GM19372 (cell line): ENCODE measurements around the gene SLC9A1.

ENCODE experiments used
- ATAC-seq: cut with Tn5 transposase; IDR thresholded peaks from one replicate; pipeline ENCODE4 v1.9.1; 2021; ENCODE audit warnings: mild to moderate bottlenecking, low read depth, moderate library complexity; ENCODE audit not compliant: unreplicated experiment

Gene SLC9A1

DNA sequence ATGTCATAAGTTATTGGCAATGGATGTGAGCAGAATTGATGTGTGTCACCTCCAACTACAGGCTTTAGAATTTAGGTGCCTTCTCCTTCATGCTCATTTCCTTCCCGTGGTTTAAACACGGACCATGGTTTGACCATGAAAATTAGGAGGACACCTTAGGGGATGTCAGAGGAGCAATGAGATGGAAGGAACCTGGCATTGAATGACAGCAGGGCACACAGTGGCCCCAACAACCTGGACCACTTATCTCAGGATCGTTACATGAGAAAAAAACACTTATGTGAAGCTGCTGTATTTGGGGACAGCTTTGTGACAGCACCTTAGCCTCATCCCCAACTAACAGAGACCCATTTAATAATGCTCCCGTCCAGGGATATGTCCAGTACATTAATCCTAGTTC is 70.8 kb downstream of the SLC9A1 start:
- no peak for ATAC-seq

DNA sequence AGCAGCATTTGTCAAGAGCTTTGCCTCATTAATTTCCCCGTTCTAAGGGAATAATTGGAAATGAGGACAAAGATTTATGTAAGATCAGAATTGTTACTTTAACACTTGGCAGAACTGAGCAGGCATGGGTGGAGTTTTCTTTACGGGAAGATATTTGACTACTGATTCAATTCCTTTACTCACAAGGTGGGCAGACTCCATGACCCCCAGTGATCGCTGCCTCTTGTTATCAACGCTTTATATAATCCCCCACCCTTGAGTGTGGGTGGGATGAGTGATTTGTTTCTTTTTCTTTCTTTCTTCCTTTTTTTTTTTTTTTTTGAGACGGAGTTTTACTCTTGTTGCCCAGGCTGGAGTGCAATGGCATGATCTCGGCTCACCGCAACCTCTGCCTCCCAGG is 77.0 kb downstream of the SLC9A1 start:
- no peak for ATAC-seq

- ATAC-seq: no peak
These were observed 78.1 kb downstream of the SLC9A1 start for GRCh38 chr1:27076803-27077202.

- no peak for ATAC-seq
These were observed 80.6 kb downstream of the SLC9A1 start for GRCh38 chr1:27074175-27074780.

- ATAC-seq: no peak
These were observed 83.9 kb downstream of the SLC9A1 start for GRCh38 chr1:27071049-27071416.

GRCh38 chr1:27070390-27071048 is 84.4 kb downstream of the SLC9A1 start:
- ATAC-seq: no peak

DNA sequence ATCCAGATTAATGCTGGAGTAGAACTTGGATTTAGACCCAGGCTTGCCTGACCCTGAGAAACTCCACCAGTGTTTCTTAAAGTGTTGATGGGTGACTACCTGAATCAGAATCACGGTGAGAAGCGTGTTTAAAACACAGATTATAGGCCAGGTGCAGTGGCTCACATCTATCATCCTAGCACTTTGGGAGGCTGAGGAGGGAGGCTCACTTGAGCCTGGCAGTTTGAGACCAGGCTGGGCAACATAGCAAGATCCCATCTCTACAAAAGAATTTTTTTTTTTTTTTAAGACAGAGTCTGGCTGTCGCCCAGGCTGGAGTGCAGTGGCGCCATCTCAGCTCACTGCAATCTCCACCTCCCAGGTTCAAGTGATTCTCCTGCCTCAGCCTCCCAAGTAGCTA is 86.0 kb downstream of the SLC9A1 start:
- ATAC-seq: no peak

DNA sequence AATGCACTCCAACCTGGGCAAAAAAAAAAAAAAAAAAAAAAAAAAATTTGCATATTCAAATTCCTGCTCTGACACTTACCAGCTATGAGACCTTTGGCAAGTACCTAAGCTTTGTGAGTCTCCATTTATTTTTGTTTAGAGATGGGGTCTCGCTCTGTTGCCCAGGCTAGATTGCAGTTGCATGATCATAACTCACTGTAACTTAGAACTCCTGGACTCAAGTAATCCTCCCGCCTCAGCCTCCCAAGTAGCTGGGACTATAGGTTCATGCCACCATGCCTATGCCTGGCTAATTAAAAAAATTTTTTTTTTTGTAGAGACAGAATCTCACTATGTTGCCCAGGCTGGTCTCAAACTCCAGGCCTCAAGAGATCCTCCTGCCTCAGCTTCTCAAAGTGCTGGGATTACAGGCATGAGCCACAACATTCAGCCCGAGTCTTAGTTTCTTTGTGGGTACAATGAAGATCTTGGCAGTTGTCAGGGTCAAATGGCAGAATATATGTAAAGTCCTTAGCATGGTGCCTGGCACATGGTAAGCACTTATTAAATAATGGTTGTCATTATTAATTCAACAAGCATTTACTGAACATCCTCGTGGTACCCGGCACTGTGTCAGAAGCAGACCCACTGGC is 88.8 kb downstream of the SLC9A1 start:
- ATAC-seq: no peak

GRCh38 chr1:27060891-27061290 is 94.0 kb downstream of the SLC9A1 start:
- no peak for ATAC-seq

DNA sequence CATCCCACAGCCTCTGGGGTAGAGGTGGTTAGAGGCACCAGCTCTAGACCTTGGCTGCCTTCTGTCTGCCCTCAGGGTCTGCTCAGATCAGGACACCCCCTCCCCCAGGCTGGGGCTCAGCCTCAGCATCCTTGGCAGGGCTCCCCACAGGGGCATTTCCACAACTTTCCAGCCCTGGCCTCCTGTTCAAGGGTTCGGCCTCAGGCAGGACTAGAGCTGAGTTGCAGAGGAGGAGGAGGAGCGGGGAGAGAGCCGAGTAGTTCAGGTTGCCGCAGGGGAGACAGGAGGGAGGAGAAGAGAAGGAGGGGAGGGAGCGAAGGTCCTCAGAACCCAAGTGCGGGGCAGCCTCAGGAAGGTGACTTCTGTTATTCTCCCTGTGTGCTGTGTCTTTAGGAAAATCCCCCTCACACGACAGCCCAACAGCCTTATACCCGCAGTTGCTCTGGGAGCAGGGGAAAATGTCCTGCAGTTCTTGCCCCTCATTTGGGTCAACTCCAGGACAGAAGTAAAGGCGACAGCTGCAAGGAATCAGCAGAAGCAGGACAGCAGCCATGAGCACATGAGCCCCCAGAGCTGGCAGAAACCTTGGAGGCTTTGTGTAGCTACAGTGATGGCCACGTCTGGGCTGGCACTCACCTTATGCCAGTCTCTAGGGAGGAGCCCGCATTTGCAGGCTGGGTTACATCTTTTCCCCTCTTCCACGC is 95.8 kb downstream of the SLC9A1 start:
- no peak for ATAC-seq

DNA sequence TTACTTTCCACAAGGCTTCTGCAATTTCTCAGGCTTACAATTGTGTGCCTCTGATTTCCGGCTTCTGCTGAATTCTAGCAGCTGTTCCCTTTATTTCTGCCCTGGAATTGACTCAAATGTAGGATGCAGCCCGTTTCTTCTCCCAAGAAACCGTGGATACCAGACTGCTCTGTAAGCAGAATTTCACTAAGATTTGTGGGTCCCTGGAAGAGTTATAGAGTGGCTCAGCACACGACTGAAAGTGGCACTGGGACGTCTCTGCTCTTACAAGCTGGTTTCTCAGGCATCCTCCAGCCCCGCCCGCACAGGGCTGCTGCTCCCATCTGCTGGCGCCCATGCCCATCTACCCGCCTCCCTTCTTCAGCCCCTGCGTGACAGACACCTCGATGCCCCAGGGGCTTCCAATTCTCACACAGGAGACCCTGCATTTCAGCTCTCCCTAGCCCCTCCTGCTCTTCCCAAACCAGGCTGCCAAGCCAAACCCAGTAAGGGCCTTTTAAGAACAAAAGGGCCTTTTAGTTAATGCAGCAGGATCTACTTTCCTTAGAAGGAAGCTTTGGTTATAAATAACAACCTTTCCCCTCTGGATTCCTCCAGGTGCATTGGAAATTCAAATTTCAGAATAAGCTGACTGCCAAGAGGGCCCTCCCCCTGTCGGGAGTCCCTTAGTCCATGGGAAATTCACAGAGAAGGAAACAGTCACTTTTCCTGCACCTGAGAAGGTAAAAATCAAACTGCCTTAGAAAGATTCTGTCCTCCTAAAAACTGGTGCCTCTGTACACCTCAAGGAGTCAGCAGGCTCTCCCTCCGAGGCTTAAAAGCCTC is 96.9 kb downstream of the SLC9A1 start:
- no peak for ATAC-seq

DNA sequence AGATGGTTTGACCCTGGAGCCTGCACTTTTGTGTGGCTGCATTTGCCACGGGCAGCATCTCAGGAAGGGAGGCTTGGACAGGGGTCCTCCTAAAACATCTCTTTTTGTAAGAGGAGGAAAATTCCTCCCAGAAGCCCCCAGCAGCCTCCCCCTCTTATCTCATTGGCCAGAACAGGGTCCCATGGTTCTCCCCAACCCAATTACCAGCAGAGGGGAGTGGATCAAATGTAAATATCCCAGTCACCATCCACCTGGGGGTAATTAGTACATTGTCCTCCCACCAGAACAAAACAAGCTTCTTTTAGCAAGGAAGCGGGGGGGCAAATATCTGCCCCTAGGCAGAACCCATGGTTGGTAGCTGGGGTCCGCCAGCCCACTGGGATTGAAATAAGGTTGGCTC is 97.5 kb downstream of the SLC9A1 start:
- ATAC-seq: no peak

DNA sequence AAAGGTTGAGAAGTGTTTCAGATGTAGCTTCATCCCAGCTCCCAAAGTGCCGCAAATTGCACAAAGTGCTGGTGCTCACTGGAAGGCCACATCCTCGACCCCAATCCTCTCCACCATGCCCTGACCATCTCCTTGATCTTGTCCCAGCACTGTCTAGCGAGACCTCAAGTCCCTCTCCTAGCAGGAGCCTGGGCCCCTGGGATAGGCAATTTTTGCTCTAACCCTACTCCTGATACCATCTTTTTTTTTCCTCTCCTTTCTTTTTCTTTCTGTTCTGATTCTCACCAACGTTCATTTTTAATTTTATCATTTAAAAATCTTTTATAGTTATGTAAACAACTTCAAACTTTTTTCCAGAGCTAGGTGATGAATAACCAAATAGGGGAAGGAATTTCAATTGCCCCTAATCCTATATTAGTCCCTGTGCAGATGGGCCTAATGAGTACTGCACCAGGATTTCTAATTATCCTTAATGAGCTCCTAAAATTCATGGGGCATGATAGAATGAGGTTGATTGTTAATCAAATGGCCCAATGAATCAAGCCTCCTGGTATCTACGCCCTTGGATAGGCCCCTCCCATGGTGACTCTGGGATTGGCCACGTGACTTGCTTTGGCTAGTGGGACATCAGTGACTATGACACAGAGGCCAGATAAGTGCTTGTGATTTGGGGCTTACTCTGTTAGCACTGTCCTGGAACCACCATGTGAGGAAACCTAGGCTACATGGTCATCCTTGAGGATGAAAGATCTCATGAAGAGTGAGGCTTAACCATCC is 100.8 kb downstream of the SLC9A1 start:
- ATAC-seq: no peak

GRCh38 chr1:27052527-27052926 is 102.4 kb downstream of the SLC9A1 start:
- no peak for ATAC-seq

DNA sequence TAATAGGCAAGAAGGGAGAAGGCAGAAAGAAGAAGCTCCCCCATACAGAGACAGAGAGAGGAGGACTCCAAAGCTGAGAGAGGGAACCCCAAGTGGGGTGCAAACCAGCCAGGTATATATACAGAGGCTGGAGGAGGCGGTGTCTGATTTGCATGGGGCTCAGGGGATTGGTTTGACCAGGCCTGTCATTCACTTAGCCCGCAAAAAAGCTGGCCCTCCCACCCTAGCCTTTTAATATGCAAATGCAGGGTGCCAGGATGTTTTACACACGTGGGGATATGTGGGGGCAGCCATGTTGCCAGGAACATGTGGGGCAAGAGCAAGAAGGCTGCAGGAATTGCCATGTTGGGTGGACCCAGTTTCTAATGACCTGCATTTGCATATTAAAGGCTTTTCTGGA is 105.3 kb downstream of the SLC9A1 start:
- no peak for ATAC-seq

GRCh38 chr1:27049100-27049499 is 105.8 kb downstream of the SLC9A1 start:
- no peak for ATAC-seq
